Hepatocyte (in vitro differentiated cells): ENCODE measurements around the gene BET1L.

Source experiments
- EZH2 ChIP-seq: fragments of 200-600 bp; sonication (generic); IDR thresholded peaks from 2 replicates; pipeline ENCODE4 v1.6.1; 2016; ENCODE audit warnings: antibody characterized with exemption, mild to moderate bottlenecking, borderline replicate concordance
- TF ChIP-seq, protein P1 (sequence below): fragments of 200-600 bp; sonication (generic); IDR thresholded peaks from 2 replicates; pipeline ENCODE4 v1.5.1; 2016; ENCODE audit warnings: antibody characterized with exemption, mild to moderate bottlenecking; ENCODE audit not compliant: poor library complexity

DNA sequence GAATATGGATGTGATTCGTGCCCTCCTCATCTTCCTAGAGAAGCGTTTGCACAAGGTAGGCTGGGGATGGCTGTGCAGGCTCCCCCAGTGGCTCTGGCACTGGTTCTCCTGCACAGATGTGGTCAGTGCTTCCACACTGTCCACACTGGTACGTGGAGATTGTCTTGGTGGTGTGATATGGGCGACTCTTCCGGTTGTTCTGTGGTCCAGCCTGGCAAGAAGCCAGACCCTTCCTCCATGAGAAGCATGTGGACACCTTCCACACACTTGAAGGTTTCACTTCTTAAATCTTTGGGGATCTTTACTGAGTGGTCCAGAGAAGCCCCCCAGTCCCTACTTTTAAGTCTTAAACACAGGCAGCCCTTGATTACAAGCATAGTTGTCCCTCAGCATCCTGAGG lies 4.1 kb upstream of the BET1L start:
- TF ChIP-seq, protein P1, sequence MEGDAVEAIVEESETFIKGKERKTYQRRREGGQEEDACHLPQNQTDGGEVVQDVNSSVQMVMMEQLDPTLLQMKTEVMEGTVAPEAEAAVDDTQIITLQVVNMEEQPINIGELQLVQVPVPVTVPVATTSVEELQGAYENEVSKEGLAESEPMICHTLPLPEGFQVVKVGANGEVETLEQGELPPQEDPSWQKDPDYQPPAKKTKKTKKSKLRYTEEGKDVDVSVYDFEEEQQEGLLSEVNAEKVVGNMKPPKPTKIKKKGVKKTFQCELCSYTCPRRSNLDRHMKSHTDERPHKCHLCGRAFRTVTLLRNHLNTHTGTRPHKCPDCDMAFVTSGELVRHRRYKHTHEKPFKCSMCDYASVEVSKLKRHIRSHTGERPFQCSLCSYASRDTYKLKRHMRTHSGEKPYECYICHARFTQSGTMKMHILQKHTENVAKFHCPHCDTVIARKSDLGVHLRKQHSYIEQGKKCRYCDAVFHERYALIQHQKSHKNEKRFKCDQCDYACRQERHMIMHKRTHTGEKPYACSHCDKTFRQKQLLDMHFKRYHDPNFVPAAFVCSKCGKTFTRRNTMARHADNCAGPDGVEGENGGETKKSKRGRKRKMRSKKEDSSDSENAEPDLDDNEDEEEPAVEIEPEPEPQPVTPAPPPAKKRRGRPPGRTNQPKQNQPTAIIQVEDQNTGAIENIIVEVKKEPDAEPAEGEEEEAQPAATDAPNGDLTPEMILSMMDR, result no peak
- no peak for TF ChIP-seq EZH2
